Measurements from ENCODE around the gene KCNJ6.

KCNJ6 gene

DNA sequence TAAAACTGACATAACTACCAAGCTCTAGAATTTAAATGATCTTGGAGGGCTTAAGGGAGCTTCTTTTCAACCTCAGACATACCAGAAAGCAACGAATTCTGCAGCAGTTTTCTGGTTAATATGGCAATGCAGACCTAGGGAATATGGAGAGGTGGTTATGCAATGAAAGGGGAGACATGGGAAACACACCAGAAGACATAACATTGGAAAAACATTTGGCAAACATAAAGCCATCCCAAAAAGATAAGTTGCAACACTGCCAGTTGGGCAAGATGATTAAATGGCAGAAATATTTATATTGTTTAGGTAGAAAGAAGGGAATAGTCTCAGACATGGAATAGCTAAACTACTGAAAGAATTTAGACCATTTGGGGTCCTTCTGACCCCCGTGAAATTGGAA lies 104.5 kb downstream of the KCNJ6 start:
- DNase-seq, result no peak

DNA sequence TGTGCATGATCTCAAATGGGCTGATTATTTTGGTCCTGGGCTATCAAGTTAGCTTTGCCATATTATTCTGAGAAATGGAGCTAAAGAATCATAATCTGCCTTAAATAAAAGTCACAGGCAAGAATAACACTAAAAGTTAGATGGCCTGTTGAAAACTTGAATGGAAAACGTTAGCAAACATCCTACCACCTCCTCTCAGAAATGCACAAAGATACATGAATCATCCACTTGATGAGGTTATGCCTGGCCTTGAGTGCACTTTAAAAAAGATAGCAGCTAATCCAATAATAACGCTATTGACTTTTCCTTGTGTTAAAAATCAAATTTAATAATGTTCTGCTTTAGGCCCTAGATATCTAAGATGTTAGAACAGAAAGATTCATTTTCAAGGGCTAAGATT lies 108.0 kb downstream of the KCNJ6 start:
- DNase-seq, result no peak

DNA sequence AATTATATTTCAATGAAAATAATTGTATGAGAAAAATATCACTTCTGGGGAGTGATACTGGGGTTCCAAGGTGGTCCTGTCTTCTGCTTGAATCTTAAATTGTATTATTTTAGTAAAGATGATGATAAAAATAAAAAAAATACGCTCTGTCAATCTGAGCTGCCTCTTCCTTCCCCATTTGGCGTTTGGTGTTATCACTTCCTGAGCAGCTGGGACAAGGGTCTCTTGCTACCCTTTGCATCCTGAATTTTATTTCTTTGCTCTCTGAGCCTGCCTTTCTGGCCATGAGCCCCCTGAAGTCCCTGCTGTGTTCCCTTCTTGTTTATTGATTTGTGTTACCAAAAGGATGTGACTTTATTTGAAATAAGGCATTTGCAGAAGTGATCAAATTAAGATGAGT lies 111.0 kb downstream of the KCNJ6 start:
- no peak for DNase-seq

DNA sequence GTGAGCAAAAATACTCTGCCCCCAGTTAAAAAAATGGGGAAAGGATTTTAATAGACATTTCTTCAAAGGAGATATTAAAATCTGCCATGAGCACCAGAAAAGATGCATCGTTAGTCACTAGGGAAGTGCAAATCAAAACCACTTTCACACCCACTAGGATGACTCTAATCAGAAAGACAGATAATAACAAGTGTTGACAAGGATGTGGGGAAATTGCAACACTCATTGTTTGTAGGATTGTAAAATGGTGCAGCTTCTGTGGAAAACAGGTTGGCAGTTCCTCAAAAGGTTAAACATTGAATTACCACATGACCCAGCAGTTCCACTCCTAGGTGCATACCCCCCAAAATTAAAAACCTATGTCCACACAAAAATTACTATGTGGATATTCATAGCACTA lies 112.3 kb downstream of the KCNJ6 start:
- no peak for DNase-seq

DNA sequence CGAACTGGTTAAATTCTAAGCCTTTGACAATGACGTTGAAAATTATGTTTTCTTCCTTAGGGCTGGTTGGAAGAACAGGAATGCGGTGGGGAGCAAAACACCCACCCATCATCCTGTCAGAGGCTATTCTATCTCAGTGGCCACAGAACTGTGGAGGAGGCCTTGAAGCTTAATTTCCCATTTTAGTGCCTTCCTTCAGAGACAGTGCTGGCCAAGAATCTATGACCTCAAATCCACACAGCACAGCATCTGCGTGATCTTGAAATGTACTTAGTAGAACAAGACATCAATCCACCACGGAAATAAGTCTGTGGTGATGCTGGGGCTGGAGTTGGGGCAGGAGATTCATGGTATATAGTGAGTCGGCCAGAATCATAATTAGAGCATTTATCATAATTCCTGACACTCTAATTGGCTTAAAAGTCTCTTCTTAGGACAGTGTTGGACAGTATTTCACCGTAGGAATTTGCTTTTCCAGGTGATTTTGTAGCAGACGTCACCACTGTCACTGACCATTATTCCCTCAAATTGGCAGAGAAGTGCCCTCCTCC lies 113.1 kb downstream of the KCNJ6 start:
- no peak for DNase-seq

DNA sequence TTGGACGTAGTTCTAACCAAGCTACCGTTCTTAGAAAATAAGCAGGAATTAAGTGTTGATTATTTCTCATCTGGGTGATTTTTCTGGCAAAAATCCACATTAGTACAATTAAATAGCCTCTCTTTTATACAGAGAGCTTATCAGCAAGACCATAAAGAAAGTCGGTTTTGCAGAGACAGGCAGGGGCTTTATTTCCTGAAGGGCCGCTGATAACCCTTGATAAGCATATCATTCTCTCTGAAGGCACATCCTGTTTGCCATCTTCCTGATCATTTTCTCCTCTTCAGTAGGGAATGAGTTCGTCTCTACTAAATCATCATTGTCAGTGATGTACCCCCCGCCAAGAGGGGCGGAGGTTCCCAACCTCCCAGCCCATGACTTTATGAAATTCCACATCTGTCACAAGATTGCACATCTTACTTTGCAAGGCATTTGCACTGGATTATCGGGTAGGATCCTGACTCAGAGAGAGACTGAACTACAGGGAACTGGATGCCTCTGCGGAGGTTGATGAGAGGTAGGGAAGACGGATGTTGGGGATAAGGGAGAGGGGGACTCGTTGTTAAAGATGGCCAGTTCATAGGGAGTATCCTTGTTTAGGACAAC lies 115.7 kb downstream of the KCNJ6 start:
- DNase-seq, result no peak

DNA sequence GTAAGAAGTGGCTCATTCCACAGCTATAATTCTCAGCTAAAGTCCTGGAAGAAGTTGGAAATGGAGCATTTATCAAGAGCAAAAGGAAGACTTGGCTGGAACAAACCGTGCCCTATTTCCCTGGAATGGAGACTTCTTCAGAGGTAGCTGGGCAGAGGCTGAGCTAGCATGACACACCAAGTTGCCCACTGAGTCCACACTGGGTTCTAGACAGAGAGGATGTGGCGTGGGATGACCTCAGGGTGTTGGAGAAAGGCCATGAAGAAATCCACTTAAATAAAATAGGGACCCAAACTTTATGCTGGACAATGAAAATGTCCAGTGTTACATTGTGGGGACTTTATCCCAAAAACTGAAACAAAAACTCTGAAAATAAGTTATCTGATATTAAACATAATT lies 116.2 kb downstream of the KCNJ6 start:
- DNase-seq, result no peak

DNA sequence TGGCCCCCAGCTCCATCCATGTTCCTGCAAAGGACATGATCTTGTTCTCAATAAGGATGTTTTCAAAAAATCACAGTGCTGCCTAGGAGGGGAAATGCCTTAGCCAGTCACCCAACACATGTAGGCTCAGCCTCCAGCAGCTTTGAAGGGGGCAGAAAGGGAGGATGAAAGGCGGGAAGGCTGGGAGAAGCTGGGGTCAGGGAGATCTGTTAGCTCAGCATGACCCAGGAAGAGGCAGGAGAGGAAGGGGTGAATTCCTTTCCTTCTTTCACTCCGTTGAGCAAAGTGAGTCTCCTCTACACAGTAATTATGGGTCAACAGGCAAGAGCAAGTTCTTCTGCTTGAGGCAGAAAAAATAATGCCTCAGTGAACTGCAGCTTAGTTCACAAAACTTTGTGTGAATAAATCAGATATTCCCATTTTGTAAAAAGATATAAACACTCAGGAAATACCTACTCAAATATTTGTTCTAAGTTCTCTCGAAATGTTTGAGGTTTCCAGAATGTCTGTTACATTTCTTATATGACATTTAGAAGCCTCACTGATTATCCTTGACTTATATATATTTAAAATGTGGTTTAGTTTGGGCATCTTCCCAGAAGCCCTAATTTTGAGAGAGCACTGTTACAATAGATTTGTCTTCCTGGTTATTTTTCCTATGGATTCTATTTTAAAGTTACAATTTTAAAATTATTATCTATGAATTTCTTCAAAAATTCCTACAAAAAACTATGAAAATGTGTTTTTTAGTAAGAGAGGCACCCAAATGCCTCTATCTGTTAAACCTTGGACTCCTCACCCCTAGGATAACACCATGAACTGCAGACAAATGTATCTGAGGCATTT lies 116.8 kb downstream of the KCNJ6 start:
- DNase-seq, result no peak

DNA sequence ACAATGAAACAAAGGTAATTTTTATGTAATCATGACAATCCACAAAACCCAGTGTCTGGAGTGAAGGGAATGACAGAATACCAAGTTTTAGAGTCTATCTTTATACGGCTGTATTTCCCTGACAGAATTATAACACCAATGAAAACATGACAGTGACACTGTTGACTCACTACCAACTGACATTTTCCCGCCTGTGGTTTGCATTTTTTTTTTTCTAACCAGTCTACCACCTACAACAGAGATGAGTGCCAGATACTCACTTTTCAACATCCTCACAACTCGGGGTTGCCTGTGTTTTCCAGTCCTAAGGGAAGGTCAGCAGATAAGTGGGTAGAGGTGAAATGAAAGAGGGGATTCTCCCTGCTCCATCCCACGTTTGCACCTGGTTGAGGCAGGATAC lies 118.9 kb downstream of the KCNJ6 start:
- no peak for DNase-seq

DNA sequence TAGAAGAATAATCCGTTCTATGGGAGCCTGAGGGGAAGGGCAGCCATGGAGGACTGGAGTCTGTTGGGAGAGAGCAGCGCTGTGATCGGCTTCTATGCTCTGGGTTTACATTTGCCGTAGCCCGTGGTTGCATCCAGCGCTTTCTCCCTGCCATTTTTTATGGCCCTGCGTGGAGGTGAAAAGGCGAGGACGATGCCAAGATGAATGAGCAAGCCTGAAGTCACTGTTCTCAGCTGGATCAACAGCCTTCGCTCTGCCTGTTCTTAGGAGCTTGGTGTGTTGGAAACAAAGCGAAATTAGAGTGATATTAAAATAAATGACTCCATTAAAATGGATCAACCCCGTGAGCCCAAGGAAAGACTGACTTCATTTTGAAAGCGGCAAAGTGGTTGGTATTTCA lies 120.2 kb downstream of the KCNJ6 start:
- DNase-seq, result no peak

DNA sequence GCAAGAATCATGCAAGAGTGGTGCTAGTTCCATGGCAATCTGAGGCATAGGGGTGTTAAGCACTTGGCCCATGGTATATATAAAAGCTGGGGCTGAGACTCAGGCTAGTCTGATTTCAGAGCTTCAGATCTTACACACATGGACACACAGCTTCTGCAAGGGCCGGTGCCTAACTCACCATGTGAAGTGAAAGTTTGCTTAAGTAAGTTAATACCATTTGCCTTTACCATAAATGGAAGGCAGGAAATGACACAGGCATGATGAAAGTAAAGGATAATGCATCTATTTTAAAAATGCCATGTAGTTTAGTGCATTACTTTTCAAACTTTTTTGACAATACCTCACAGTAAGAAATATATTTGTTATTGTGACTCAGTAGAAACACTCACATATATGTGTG lies 122.6 kb downstream of the KCNJ6 start:
- no peak for DNase-seq

DNA sequence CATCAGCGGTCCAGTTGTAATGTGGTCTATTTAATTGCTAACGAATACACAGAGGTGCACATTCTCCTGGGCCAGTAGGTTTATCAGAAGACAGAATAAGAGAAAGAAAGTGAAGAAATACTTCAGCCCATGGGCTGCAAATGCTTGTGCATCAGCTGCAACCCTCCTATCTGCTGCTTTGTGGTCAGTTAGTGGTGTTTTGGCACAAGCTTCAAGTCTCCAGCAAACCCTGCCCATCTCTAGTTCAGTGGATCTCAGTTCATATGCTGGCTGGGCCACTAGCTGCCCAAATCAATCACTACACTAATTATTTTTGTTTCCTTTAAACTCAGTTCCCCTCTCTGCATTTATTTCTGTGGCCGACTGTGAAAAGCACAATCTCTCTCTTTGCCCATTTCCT lies 124.2 kb downstream of the KCNJ6 start:
- DNase-seq, result no peak

DNA sequence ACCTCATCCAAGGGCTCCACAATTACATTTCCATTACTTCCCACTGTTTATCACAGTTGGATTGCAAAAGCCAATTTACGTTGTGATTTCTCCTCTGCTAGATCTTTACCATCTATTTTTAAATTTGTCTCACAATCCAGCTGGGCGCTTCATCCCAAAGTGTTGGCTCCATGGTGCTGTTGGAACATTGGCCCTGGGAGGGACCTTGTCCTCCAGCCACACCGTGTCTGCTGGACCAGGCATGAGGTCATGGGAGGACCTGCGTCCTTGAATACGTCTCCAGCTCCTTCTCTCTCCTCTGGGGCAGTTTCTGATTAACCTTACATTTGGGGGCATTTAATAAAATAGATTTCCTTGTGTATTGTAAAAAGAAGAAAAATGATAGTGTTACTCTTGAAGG lies 125.4 kb downstream of the KCNJ6 start:
- DNase-seq, result no peak

DNA sequence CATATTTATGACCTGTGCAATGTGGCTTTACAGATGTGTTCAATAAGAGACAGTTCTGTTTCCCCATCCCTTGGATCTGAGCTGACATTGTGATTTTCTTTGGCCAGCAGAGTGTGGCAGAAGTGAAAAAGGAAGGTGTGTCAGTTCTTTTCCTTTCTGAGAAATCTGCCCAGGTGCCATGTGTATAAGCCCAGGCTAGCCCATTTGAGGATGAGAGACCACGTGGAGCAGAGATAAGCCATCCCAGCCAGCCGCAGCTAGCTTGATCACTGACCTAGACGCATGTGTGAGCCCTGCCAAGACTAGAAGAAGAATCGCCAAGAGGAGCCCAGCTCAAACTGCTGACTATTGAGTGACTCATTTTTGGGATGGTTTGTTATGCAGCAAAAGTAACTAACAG lies 127.8 kb downstream of the KCNJ6 start:
- DNase-seq, result no peak

DNA sequence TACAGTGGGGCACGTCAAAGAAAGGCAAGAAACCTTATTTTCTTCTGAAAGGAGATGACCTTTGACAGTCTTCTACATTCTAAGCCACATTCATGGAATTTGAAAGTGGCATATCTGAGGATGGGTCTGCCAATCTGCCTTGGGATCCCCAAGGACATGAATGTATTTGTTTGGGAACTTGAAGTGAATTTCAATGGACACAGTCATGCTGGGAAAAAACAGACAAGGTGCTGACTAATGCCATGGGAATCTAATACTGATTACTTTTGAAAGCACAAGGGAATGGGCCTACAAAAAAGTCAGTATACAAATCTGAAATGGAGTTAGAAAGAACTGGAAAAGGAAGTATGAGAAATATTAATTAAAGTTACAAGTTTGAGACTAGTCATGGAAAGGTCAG lies 128.8 kb downstream of the KCNJ6 start:
- no peak for DNase-seq

DNA sequence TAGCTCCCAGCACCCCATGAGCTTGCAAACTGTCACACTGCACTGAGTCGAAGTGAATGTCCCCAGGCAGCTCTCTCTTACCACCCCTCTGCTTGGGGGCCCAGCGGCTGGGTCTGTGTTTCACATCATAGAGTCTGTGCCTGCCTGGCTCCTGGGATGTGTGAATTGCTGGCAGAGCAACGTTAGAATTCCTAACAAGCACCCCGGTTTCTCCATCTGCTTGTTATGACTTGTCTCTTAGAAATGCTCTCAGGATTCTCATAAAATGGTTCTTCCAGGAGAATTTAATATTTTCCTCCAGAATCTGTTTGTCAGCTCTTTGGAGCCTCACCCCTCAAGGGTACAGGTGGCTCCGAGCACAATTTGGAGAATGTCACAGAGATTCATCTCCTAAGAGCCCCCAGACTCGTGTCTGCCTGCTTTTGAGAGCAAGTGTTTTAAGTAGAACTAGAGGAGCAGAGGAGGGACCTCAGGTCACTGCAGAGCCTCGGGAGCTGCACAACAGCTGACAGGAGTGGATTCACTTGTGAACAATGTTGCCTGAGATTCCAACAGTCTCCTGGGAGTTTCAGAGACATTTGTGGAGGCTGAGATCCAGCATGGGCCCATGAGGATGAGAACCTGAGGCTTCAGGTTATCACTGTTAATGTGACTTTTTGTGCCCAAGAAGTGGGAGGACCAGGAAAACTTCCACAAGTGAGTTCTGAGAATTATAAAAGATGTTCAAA lies 131.5 kb downstream of the KCNJ6 start:
- DNase-seq, result no peak

DNA sequence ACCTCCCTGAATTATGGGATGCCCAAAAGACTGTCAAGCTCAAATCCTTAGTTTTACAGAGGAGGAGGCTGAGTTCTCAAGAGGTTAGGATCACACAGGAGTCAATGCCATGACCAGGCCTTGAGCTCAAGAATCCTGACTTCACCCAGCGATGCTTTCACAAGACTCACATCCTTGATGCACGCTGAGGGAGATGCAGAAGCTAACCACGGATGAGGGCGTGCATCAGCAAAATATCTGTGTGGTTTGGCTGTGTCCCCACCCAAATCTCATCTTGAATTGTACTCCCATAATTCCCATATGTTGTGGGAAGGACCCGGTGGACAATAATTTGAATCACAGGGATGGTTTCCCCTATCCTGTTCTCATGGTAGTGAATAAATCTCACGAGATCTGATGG lies 133.2 kb downstream of the KCNJ6 start:
- no peak for DNase-seq

DNA sequence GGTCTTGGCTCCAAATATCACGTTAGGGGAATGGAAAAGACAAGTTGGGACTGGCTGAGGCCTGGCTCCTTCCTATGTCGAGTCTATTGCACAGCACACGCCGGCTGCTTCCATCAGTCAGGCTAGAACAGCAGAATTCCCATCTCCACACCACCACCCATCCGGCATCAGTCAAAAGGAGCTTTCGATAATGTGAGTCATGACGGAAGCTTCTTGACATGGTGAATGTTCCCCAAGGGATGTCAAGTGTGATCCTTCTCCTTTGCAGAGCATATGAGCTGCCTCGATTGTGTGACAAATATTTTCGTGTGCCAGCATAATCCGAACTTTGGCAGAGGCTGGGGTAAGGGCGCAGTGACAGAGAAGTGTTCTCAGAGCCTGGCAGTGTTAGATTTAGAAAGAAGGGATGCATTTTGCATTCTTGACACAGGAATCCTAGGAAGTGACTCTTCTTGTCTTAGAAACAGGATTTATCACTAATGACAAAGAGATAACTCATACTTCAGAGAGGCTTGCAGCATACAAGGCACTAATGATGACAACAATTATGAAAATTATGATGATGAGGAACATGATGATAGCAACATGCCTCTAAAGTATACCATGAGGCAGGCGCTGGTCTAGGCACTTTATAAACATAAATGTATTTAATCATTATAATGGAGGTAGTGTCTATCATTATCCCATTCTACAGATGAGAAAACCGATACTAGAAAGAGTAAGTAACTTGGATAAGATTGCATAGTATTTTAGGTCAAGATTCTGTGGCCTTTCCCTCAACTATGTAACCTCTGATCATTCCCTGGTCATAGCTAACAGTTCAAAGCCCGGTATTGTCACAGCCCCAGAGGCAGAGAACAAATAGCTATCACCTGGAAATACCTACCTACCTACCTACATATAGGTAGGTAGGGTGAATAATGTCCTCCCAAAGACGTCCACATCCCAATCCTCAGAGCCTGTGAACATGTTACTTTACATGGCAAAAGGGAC lies 135.0 kb downstream of the KCNJ6 start:
- DNase-seq, result no peak

DNA sequence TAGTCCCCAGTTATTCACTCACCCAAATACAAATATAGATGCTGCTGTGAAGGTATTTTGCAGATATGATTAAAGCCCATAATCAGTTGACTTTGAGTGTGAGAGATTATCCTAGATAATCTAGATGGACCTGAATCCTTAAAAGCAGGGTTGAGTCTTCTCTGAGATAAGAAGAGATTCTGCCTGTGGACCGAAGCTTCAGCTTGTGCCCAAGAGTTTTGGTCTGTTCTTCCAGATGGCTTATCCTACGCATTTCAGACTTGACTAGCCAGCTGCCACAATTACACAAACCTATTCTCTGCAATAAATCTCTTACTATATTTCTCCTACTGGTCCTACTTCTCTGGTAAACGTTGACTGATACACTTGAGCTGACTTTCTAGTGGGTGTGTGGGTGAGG lies 145.1 kb downstream of the KCNJ6 start:
- DNase-seq, result no peak

DNA sequence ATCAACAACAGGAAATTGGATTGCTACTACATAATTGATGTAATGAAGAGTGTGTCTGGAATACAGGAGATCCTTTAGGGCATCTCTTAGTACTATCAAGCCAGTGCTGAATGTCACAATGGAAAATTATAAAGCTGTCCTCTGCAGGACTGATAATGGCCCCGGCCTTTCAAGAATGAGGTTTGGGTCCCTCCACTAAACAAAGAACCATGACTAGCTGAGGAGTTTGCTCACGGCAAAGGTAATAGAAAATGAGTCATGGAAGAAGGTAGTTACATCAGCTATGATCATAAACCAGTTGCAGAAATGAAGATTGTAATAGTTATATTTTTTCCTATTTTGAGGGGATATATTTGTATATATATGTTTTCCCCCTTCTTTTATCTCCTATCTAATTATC lies 145.8 kb downstream of the KCNJ6 start:
- DNase-seq, result no peak

DNA sequence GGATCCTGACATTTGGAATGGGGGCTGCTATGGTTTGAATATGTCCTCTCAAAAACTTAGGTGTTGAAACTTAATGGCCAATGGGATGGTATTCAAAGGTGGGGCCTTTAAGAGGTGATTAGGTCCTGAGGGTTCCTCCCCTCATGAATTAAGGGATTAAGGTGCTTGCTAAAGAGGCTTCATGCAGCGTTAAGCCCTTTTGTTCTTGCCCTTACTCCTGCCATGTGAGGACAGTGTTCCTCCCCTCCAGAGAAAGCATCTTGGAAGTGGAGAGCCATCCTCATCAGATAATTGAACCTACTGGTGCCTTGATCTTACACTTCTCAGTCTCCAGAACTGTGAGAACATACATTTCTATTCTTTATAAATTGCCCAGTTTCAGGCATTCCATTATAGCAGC lies 146.6 kb downstream of the KCNJ6 start:
- no peak for DNase-seq

DNA sequence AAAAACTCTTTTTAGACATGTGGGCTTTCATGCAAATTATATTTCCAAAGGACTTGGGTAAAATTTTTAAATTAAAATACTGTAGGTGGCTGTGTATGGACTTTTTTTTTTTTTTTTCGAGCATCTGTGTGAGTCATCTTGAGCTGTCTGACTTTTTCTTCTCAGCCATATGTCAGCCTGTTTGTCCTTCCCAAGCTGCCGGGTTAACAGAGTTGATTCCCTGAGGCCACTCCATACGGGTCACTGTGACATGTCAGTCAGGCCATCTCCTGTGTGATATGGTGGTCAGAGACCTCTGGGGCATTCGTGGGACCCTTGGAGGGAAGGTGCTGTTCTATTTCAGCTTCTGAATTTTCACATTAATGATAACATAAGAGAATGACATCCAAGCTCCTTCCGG lies 148.3 kb downstream of the KCNJ6 start:
- no peak for DNase-seq

DNA sequence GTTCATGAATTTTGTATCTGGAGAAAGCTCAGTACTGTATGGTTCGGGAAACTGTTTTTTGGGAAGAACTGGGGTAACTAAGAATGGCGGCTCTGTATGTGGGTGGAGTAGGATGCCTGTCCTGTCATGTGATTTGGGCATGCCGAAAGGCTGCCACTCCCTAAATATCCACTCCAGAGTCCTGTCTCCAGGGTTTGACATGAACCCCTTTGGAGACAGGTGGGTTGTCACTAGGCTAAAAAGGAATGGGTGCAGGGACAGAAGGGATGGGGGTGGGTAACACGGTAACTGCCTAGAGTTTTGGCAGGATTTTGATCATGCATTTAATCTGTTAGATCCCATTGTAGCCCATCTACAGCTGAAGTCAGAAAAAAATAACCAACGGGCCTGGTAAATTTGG lies 150.1 kb downstream of the KCNJ6 start:
- DNase-seq, result no peak

Data from activated gamma-delta T cell (primary cell).